Germinal center (tissue), 1 donor: ENCODE data around the gene BMP8B.

ENCODE experiments used
- DNase-seq: peaks from one replicate; pipeline ENCODE4 v3.0.0; 2012; ENCODE audit warnings: mixed read lengths, low spot score

Gene BMP8B

GRCh38 chr1:39758556-39759435 lies 29.9 kb downstream of the BMP8B start:
- DNase-seq, result no peak

DNA sequence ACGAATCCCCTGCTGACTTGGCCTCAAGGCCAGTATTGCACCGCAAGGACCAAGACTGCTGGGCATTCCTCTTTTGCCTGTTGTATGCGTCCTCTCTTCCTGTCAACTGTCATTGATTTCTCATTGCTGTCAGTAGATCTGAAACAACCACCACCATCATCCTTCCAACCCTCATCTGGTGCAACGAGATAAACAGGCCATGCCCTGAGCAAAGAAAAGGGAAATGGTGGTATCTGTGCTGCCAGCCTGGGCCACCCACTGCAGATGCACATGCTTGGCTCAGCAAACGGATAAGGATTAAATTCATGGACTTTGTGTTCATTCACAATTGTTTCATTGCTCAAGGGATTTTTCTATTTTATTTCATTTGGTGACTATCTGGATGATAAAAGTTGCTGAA lies 31.2 kb downstream of the BMP8B start:
- DNase-seq, result no peak

- DNase-seq, result no peak
Measured at GRCh38 chr1:39755965-39756659, 32.6 kb downstream of the BMP8B start.

- DNase-seq, result no peak
Measured at GRCh38 chr1:39754906-39755504, 33.7 kb downstream of the BMP8B start.

DNA sequence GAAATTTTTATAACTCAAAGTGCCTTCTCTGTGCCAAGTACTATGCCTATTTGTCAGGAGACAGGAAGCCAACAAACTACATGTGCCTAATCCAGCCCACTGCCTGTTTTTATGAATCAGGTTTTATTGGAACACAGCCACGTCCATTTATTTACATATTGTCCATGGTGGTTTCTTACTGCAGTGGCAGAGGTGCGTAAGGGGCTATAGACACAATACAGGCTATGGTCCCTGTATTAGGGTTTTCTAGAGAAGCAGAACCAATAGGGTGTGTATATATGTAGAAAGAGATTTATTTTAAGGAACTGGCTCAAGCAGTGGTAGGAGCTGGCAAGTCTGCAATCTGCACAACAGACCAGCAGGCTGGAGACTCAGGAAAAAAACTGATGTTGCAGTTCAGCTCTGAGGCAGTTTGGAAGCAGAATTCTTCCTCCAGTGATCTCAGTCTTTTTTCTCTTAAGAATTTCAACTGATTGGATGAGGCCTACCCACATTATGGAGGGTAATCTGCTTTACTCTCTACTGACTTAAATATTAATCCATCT lies 34.6 kb downstream of the BMP8B start:
- no peak for DNase-seq

GRCh38 chr1:39753132-39754025 lies 35.3 kb downstream of the BMP8B start:
- DNase-seq, result no peak

DNA sequence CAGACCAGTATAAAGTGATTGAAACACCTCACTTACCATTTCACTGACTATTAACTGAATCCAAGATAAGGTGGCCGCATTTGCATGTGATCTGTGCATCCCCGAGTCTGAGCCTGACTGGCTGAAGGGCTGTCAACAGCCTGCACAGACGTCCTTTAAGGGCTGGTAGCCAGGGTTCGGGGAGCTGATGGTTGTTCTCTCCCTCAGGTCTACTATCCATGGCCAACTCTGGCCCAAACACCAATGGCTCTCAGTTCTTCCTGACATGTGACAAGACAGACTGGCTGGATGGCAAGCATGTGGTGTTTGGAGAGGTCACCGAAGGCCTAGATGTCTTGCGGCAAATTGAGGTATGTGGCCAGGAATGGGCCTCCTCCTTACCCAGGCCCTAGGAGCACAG lies 36.0 kb downstream of the BMP8B start:
- no peak for DNase-seq

GRCh38 chr1:39751595-39751994 lies 37.1 kb downstream of the BMP8B start:
- no peak for DNase-seq

GRCh38 chr1:39745016-39745670 lies 43.5 kb downstream of the BMP8B start:
- DNase-seq, result no peak

- peak; percentile 90 for DNase-seq
Measured at GRCh38 chr1:39738622-39739366, 49.9 kb downstream of the BMP8B start, which contains the start of gene PPIE. PPIE (plus strand) TSS chr1:39738882; CDS start chr1:39738901, 19 bp downstream.

DNA sequence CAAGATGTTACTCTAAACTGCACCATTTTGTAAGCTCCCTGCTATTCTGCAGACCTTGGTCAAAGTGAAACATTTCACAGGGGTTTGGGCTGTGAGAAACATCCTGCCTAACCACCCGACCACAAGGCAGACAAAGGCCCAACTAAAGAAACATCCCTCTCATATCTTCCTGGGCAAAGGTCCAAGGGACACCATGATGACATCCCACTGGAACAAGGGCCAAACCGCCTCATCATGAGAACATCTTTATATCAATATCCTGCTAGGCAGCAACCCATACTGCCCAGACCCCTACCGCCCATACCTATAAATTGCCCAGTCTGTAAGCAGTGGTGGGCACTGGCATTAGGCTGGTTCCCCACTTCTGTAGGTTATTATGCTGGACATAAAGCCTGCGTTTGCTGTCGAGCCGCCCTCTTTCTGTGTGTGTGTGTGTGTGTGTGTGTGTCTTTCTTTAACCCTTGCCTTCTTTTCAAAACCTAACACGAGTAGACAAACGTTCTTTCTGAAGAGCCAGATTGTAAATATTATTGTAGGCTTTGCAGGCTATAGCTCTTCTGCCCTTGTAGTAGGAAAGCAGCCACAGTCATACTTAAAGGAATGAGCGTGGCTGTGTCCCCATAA lies 51.0 kb downstream of the BMP8B start:
- DNase-seq, result no peak

- no peak for DNase-seq
Measured at GRCh38 chr1:39735731-39736130, 52.9 kb downstream of the BMP8B start.

DNA sequence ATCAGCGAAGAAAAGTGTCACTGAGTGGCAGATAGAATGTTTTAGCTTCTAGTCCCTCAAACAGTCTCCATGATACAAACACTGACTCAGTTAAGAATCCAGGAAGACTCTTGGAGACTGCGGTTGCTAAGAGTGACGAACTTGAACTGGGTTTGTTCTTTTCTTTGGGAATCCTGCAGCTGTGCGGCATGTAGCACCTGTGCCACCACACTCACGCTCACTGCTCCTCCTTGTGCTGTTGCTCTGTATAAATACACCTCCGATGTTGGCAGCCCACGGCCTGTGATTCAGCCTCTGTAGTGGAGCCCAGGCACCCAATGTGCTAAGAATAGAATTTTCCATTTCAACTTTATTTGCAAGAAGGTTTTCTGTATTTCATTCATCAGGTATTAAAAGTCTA lies 55.5 kb downstream of the BMP8B start:
- no peak for DNase-seq

DNA sequence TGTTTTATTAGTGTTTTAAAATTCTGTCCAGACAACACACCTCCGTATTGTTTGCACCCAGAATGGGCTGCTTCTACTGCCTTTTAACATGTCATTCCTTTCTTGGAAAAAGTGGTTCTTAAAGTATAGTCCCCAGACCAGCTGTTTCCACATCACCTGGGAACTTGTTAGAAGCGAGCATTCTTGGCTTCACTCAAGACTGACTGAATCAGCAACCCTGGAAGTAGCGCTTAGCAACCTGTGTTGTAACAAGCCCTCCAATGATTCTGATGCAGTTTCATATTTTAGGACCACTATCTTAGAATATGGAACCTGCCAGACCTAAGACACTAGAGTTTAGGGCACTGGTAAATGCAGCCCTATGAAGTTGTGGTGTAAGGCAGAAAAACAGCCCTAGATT lies 55.9 kb downstream of the BMP8B start:
- no peak for DNase-seq

DNA sequence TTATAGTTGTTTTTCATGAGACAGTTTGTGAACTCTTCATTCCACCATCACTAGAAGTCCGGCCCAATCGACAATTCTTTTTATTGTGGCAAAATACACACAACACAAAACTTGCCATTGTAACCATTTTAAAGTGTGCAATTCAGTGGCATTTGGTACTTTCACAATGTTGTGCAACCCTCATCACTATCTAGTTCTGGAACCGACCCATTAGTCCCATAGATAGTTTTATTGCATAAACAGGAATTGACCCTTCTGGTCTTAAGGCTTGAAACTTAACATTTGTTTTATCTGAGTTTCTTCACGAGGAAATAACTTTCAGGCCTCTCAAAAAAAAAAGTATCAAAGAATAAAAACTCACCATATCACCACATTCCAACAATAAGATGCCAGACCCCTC lies 58.8 kb downstream of the BMP8B start:
- no peak for DNase-seq

DNA sequence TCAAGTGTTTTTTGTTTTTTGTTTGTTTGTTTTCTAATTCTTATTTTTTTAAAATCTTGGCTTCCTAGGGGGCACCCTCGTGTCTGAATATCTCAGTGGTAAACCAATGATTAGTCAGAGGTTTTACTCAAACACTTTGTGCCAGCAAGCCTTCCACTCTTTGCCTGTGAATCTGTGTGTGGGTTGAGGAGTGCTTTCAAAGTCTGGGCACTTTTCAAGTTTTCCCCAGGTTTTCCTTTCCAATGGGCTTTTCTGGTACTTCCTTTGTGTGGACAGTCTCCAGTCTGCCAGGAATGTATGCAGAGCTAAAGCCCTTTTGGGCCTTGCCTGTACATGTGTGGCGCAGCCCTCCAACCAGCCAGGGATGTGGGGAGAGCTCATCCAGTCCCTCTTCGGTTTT lies 59.6 kb downstream of the BMP8B start:
- no peak for DNase-seq

- peak; percentile 24 for DNase-seq
Measured at GRCh38 chr1:39727932-39728317, 60.7 kb downstream of the BMP8B start.

- peak; percentile 6 for DNase-seq
Measured at GRCh38 chr1:39727221-39727931, 61.3 kb downstream of the BMP8B start.

DNA sequence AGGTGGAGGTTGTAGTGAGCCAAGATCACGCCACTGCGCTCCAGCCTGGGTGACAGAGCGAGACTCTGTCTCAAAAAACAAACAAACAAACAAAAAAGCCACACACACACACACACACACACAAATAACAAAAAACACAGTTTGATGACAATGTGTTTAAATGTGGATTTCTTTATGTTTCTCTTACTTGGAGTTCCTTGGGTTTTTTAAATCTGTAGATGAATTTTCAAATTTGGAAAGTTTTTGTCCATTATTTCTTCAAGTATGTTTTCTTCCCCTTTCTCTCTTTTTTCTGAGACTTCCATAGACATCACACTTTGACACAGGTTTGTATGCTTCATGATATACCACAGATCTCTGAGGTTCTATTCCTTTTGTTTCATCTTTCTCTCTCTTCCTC lies 62.1 kb downstream of the BMP8B start:
- no peak for DNase-seq
